Stimulated activated CD4-positive, alpha-beta T cell treated with anti-CD3 and anti-CD28 coated beads, Interleukin-1b, Interleukin-23, amount 100 ng/mL, for 4 hours (primary cell): Measurements from ENCODE around the gene SPEG.
"Not testable (repeated sequence)": the region's sequence is repeated elsewhere in the genome, so short reads cannot be mapped to it uniquely, and the experiment has no call there.

Experiments used
- DNase-seq, 2 donors: peaks; one replicate each; pipeline ENCODE4 v3.0.0-alpha.2; 2020; ENCODE audit warnings: low read depth in 2 of 2

Gene SPEG

GRCh38 chr2:219404954-219405353 is 29.7 kb upstream of the SPEG start:
- DNase-seq = no peak

- DNase-seq = no peak
Observed at GRCh38 chr2:219405451-219405850, 29.2 kb upstream of the SPEG start.

- no peak for DNase-seq
Observed at GRCh38 chr2:219405958-219406860, 28.4 kb upstream of the SPEG start.

GRCh38 chr2:219406861-219407230 is 27.8 kb upstream of the SPEG start:
- DNase-seq = no peak

GRCh38 chr2:219407343-219407742 is 27.3 kb upstream of the SPEG start:
- not testable (repeated sequence) for DNase-seq

- DNase-seq = no peak
Observed at GRCh38 chr2:219408204-219408603, 26.4 kb upstream of the SPEG start.

- no peak for DNase-seq
Observed at GRCh38 chr2:219408631-219409030, 26.0 kb upstream of the SPEG start.

- DNase-seq = no peak
Observed at GRCh38 chr2:219409619-219410018, 25.0 kb upstream of the SPEG start.

- DNase-seq = no peak
Observed at GRCh38 chr2:219410390-219410789, 24.3 kb upstream of the SPEG start.

GRCh38 chr2:219414857-219415256 is 19.8 kb upstream of the SPEG start:
- no peak for DNase-seq

GRCh38 chr2:219415580-219416234 is 18.9 kb upstream of the SPEG start:
- no peak for DNase-seq

GRCh38 chr2:219416235-219416602 is 18.4 kb upstream of the SPEG start:
- DNase-seq = no peak

- no peak for DNase-seq
Observed at GRCh38 chr2:219416938-219417337, 17.7 kb upstream of the SPEG start.

GRCh38 chr2:219417374-219417773 is 17.3 kb upstream of the SPEG start:
- DNase-seq = peak in 1 of 2 donors; percentile 36

GRCh38 chr2:219418155-219419011 is 16.3 kb upstream of the SPEG start, which contains the start of gene DES:
DES (plus strand) TSS chr2:219418377; CDS start chr2:219418463, 86 bp downstream.
- DNase-seq = no peak

GRCh38 chr2:219419012-219419324 is 15.7 kb upstream of the SPEG start:
- DNase-seq = no peak

GRCh38 chr2:219419331-219420197 is 15.1 kb upstream of the SPEG start:
- no peak for DNase-seq

- DNase-seq = no peak
Observed at GRCh38 chr2:219420687-219421086, 14.0 kb upstream of the SPEG start.

- DNase-seq = no peak
Observed at GRCh38 chr2:219421323-219421722, 13.3 kb upstream of the SPEG start.

GRCh38 chr2:219422952-219423534 is 11.6 kb upstream of the SPEG start:
- DNase-seq = no peak
